Keratinocyte (primary cell): ENCODE measurements around the gene FAM193B. TPM values are rescaled to one million over a fixed set of nuclear protein-coding genes. Genes with fewer than 3 reads are reported as not detected.

ENCODE experiments used
- DNase-seq: peaks from one replicate; pipeline ENCODE4 v3.0.0-alpha.2; 2011; ENCODE audit warnings: low read depth, missing footprints, low spot score
- FAIRE-seq: peaks from 2 replicates; lab custom pipeline; 2011; peaks lifted over from hg19 to GRCh38; lab: Jason Lieb, UNC
- H2AFZ ChIP-seq: 2 replicates; pipeline ENCODE4 v1.6.0; 2012; ENCODE audit warnings: low read length, control low read depth, inconsistent platforms; ENCODE audit not compliant: control insufficient read depth
- H3K27ac ChIP-seq: 2 replicates; pipeline ENCODE4 v1.5.1; 2011; ENCODE audit warnings: low read length; ENCODE audit not compliant: control insufficient read depth, insufficient read depth
- H3K27me3 ChIP-seq: 3 replicates; pipeline ENCODE4 v1.6.0; 2011; ENCODE audit warnings: low read length; ENCODE audit not compliant: control insufficient read depth, insufficient read depth; ENCODE audit errors: extremely low read depth
- H3K36me3 ChIP-seq, 2 experiments: 2 replicates in 1 of 2; 3 replicates in 1 of 2; pipeline ENCODE4 v1.5.1; 2011; ENCODE audit warnings: low read length in 2 of 2, mild to moderate bottlenecking in 1 of 2; ENCODE audit not compliant: control insufficient read depth in 2 of 2, insufficient read depth in 2 of 2; ENCODE audit errors: extremely low read depth in 1 of 2
- H3K4me1 ChIP-seq: 3 replicates; pipeline ENCODE4 v1.5.1; 2011; ENCODE audit warnings: low read length; ENCODE audit not compliant: control insufficient read depth, insufficient read depth; ENCODE audit errors: extremely low read depth
- H3K4me2 ChIP-seq: 3 replicates; pipeline ENCODE4 v1.6.0; 2011; ENCODE audit warnings: low read depth, low read length; ENCODE audit not compliant: control insufficient read depth, insufficient read depth; ENCODE audit errors: extremely low read depth
- H3K4me3 ChIP-seq, 3 experiments: fragments of 200-600 bp in 1 of 3; sonication (generic) in 1 of 3; 2 replicates in 2 of 3; 3 replicates in 1 of 3; pipeline ENCODE4 v1.5.1; 2011 to 2016; ENCODE audit warnings: low read length in 3 of 3, mild to moderate bottlenecking in 3 of 3, control low read depth in 2 of 3, inconsistent platforms in 1 of 3, low read depth in 1 of 3, mixed read lengths in 1 of 3, mixed run types in 1 of 3, moderate library complexity in 1 of 3; ENCODE audit not compliant: control insufficient read depth in 2 of 3, insufficient read depth in 2 of 3; ENCODE audit errors: extremely low read depth in 1 of 3
- H3K79me2 ChIP-seq: 2 replicates; pipeline ENCODE4 v1.6.0; 2012; ENCODE audit warnings: low read length; ENCODE audit not compliant: control insufficient read depth, insufficient read depth
- H3K9ac ChIP-seq: 3 replicates; pipeline ENCODE4 v1.6.0; 2011; ENCODE audit warnings: low read length; ENCODE audit not compliant: control insufficient read depth, insufficient read depth; ENCODE audit errors: extremely low read depth
- H3K9me1 ChIP-seq: 3 replicates; pipeline ENCODE4 v1.6.0; 2011; ENCODE audit warnings: low read length; ENCODE audit not compliant: control insufficient read depth, insufficient read depth; ENCODE audit errors: extremely low read depth
- H3K9me3 ChIP-seq: 2 replicates; pipeline ENCODE4 v1.5.1; 2012; ENCODE audit warnings: low read depth, low read length; ENCODE audit not compliant: control insufficient read depth
- H4K20me1 ChIP-seq: 3 replicates; pipeline ENCODE4 v1.6.0; 2011; ENCODE audit warnings: low read length; ENCODE audit not compliant: control insufficient read depth, insufficient read depth; ENCODE audit errors: extremely low read depth
- CTCF ChIP-seq, 3 experiments: IDR thresholded peaks in 1 of 3; conservative IDR thresholded peaks in 1 of 3; optimal IDR thresholded peaks in 1 of 3; 2 replicates in 2 of 3; 3 replicates in 1 of 3; pipeline versions ENCODE3 to v1.5.1; 2011; ENCODE audit warnings: low read length in 3 of 3, mild to moderate bottlenecking in 3 of 3, moderate library complexity in 2 of 3, control low read depth in 1 of 3, inconsistent platforms in 1 of 3; ENCODE audit not compliant: insufficient read depth in 2 of 3; ENCODE audit errors: extremely low read depth in 1 of 3
- EZH2 ChIP-seq: IDR thresholded peaks from one replicate; pipeline ENCODE4 v1.6.1; 2012; ENCODE audit warnings: inconsistent platforms, mild to moderate bottlenecking, low read length, moderate library complexity
- dilution Hi-C: fragments of 300-500 bp; cut with MboI; formaldehyde crosslinking; loops from one replicate; pipeline ENCODE4 v1.7.0; 2020; ENCODE audit warnings: low sequenced_read_pairs; ENCODE audit not compliant: extremely low pct_ligation_motif_present
- polyA plus RNA-seq, 5 experiments: library from polyadenylated mRNA; depleted of rRNA in 3 of 5; stranded (reverse) in 3 of 5; stranded (forward) in 1 of 5; unstranded in 1 of 5; fragments of >200 nt; gene quantifications; 1 replicate in 1 of 5; 2 replicates in 3 of 5; 3 replicates in 1 of 5; pipeline versions ENCODE4 v1.2.1 to v1.2.3, GENCODE V29; 2011 to 2012; ENCODE audit warnings: missing spikeins in 2 of 5, low read depth in 1 of 5, low replicate concordance in 1 of 5

FAM193B gene
- polyA plus RNA-seq, 1 donor (not counting 4 experiments of a cell fraction or from before 2014, with no cell fraction given), result 27.5 TPM

- peaks cover 32 to 33% of the 10 kb centered on the region in 2 experiments for H3K36me3 ChIP-seq
- H3K4me2 ChIP-seq, result no peak overlapping the region
- H3K9me3 ChIP-seq, result no peaks in the 10 kb centered on the region
- H3K27me3 ChIP-seq, result no peaks in the 10 kb centered on the region
- DNase-seq (no peak), FAIRE-seq (no peak)
- H3K4me3 ChIP-seq, result no peak overlapping the region
- no peaks in the 10 kb centered on the region for H4K20me1 ChIP-seq
- no peak overlapping the region for H2AFZ ChIP-seq
- no peaks in the 10 kb centered on the region for H3K9me1 ChIP-seq
- TF ChIP-seq CTCF (optimal IDR thresholded peaks at IDR 0.05 in 1 of 3, IDR thresholded peaks at IDR 0.05 in 1 of 3, conservative IDR thresholded peaks at IDR 0.05 in 1 of 3; ENCODE audit: extremely low read depth in 1 of 3, insufficient read depth in 2 of 3, low read length in 3 of 3), result no peak
- H3K4me1 ChIP-seq, result peaks cover 8% of the 10 kb centered on the region
- dilution Hi-C loops, result no loop called here
- H3K27ac ChIP-seq, result no peak overlapping the region
- H3K79me2 ChIP-seq, result peaks cover 21% of the 10 kb centered on the region
- no peak overlapping the region for H3K9ac ChIP-seq
Observed at GRCh38 chr5:177598477-177598876, 44.1 kb upstream of the FAM193B start.

GRCh38 chr5:177596775-177597238 is 42.4 kb upstream of the FAM193B start:
- H3K27ac ChIP-seq, result no peak overlapping the region
- no peaks in the 10 kb centered on the region for H4K20me1 ChIP-seq
- H3K9me1 ChIP-seq, result no peaks in the 10 kb centered on the region
- dilution Hi-C loops, result no loop called here
- no peaks in the 10 kb centered on the region for H3K27me3 ChIP-seq
- DNase-seq, result no peak
- FAIRE-seq, result no peak
- no peak overlapping the region for H3K4me3 ChIP-seq
- peaks cover 35% of the 10 kb centered on the region for H3K79me2 ChIP-seq
- TF ChIP-seq EZH2 (no peak), CTCF (optimal IDR thresholded peaks at IDR 0.05 in 1 of 3, IDR thresholded peaks at IDR 0.05 in 1 of 3, conservative IDR thresholded peaks at IDR 0.05 in 1 of 3; ENCODE audit: extremely low read depth in 1 of 3, insufficient read depth in 2 of 3, low read length in 3 of 3) (no peak)
- no peak overlapping the region for H3K9ac ChIP-seq
- H3K9me3 ChIP-seq, result no peaks in the 10 kb centered on the region
- peaks cover 36% of the 10 kb centered on the region in 2 experiments for H3K36me3 ChIP-seq
- H2AFZ ChIP-seq, result no peak overlapping the region
- H3K4me2 ChIP-seq, result no peak overlapping the region
- peaks cover 13% of the 10 kb centered on the region for H3K4me1 ChIP-seq
